GM21737 (cell line): Measurements from ENCODE around the gene ID1.

Experiments used
- ATAC-seq: cut with Tn5 transposase; IDR thresholded peaks from one replicate; pipeline ENCODE4 v1.9.1; 2021; ENCODE audit warnings: mild to moderate bottlenecking, moderate library complexity; ENCODE audit not compliant: unreplicated experiment

ID1 gene

GRCh38 chr20:31605031-31605901, at the start of gene ID1:
TSS of gene ID1 (plus strand) at chr20:31605289. CDS start at chr20:31605388, 99 bp downstream.
- peak; percentile 88 for ATAC-seq

- no peak for ATAC-seq
Measured at GRCh38 chr20:31559704-31560093, 45.4 kb upstream of the ID1 start.

GRCh38 chr20:31560094-31560745, 44.9 kb upstream of the ID1 start:
- no peak for ATAC-seq

- no peak for ATAC-seq
Measured at GRCh38 chr20:31560746-31561598, 44.1 kb upstream of the ID1 start.

GRCh38 chr20:31562241-31562640, 42.8 kb upstream of the ID1 start:
- no peak for ATAC-seq

GRCh38 chr20:31564284-31564683, 40.8 kb upstream of the ID1 start:
- ATAC-seq, result no peak

- no peak for ATAC-seq
Measured at GRCh38 chr20:31565699-31566318, 39.3 kb upstream of the ID1 start.

GRCh38 chr20:31566319-31566657, 38.8 kb upstream of the ID1 start:
- no peak for ATAC-seq

GRCh38 chr20:31566658-31567379, 38.3 kb upstream of the ID1 start:
- no peak for ATAC-seq

GRCh38 chr20:31567380-31567720, 37.7 kb upstream of the ID1 start:
- no peak for ATAC-seq

GRCh38 chr20:31568041-31568731, 36.9 kb upstream of the ID1 start:
- no peak for ATAC-seq

GRCh38 chr20:31568773-31569162, 36.3 kb upstream of the ID1 start:
- ATAC-seq, result no peak

- no peak for ATAC-seq
Measured at GRCh38 chr20:31569163-31570020, 35.7 kb upstream of the ID1 start.

- ATAC-seq, result no peak
Measured at GRCh38 chr20:31570021-31570463, 35.0 kb upstream of the ID1 start.

GRCh38 chr20:31570735-31571617, 34.1 kb upstream of the ID1 start:
- ATAC-seq, result no peak

- peak; percentile 8 for ATAC-seq
Measured at GRCh38 chr20:31572042-31572700, 32.9 kb upstream of the ID1 start.
